ENCODE results near the gene FNDC10.

- TF ChIP-seq POLR2A (IDR thresholded peaks at IDR 0.05; ENCODE audit: low read depth) (no peak), EP300 (IDR thresholded peaks at IDR 0.05) (no peak), POLR2AphosphoS5 (IDR thresholded peaks at IDR 0.05) (no peak)
- TF ChIP-seq, protein P1, sequence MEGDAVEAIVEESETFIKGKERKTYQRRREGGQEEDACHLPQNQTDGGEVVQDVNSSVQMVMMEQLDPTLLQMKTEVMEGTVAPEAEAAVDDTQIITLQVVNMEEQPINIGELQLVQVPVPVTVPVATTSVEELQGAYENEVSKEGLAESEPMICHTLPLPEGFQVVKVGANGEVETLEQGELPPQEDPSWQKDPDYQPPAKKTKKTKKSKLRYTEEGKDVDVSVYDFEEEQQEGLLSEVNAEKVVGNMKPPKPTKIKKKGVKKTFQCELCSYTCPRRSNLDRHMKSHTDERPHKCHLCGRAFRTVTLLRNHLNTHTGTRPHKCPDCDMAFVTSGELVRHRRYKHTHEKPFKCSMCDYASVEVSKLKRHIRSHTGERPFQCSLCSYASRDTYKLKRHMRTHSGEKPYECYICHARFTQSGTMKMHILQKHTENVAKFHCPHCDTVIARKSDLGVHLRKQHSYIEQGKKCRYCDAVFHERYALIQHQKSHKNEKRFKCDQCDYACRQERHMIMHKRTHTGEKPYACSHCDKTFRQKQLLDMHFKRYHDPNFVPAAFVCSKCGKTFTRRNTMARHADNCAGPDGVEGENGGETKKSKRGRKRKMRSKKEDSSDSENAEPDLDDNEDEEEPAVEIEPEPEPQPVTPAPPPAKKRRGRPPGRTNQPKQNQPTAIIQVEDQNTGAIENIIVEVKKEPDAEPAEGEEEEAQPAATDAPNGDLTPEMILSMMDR (IDR thresholded peaks at IDR 0.05) = no peak
Measured at GRCh38 chr1:1558591-1558990, 41.3 kb downstream of the FNDC10 start.

Measured in esophagus muscularis mucosa (tissue), 4 donors.